Ovary (tissue), 3 donors: ENCODE data around the gene ZNF500.

Experiments used
- EP300 ChIP-seq: sonication (generic); formaldehyde crosslinking; IDR thresholded peaks from one replicate; pipeline ENCODE4 v1.6.1; 2017; ENCODE audit warnings: antibody characterized with exemption
- POLR2A ChIP-seq: fragments of 450-650 bp; IDR thresholded peaks from one replicate; pipeline ENCODE4 v1.6.1; 2017; ENCODE audit warnings: antibody characterized with exemption, mild to moderate bottlenecking, moderate library complexity
- TF ChIP-seq, protein P1 (sequence below), 3 donors: fragments of 450-650 bp in 2 of 3; fragments of 200-600 bp in 1 of 3; IDR thresholded peaks; one replicate each; pipeline versions ENCODE4 v1.5.1 to v1.8.0; 2016 to 2022; ENCODE audit warnings: antibody characterized with exemption in 3 of 3, mild to moderate bottlenecking in 1 of 3
- donor health status: DM: no; HTN: no; CAD: no.

- TF ChIP-seq EP300 = no peak
- TF ChIP-seq POLR2A = no peak
- TF ChIP-seq, protein P1, sequence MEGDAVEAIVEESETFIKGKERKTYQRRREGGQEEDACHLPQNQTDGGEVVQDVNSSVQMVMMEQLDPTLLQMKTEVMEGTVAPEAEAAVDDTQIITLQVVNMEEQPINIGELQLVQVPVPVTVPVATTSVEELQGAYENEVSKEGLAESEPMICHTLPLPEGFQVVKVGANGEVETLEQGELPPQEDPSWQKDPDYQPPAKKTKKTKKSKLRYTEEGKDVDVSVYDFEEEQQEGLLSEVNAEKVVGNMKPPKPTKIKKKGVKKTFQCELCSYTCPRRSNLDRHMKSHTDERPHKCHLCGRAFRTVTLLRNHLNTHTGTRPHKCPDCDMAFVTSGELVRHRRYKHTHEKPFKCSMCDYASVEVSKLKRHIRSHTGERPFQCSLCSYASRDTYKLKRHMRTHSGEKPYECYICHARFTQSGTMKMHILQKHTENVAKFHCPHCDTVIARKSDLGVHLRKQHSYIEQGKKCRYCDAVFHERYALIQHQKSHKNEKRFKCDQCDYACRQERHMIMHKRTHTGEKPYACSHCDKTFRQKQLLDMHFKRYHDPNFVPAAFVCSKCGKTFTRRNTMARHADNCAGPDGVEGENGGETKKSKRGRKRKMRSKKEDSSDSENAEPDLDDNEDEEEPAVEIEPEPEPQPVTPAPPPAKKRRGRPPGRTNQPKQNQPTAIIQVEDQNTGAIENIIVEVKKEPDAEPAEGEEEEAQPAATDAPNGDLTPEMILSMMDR (IDR thresholded peaks at IDR 0.05) = no peak
Measured at GRCh38 chr16:4743226-4743878, 23.6 kb downstream of the ZNF500 start.
